AG09309 (cell line): ENCODE measurements around the gene PHF21A.
"Not testable (repeated sequence)": the region's sequence is repeated elsewhere in the genome, so short reads cannot be mapped to it uniquely, and the experiment has no call there.

Source experiments
- DNase-seq: peaks from one replicate; pipeline ENCODE4 v3.0.0-alpha.2; 2010; ENCODE audit warnings: low read depth
- H3K4me3 ChIP-seq: 2 replicates; pipeline ENCODE4 v1.5.1; 2011; ENCODE audit warnings: mild to moderate bottlenecking, low read depth, low read length, moderate library complexity; ENCODE audit not compliant: control insufficient read depth
- TF ChIP-seq, protein P1 (sequence below): IDR thresholded peaks from 2 replicates; pipeline ENCODE4 v1.5.1; 2011; ENCODE audit warnings: mild to moderate bottlenecking, low read depth, low read length, inconsistent platforms; ENCODE audit not compliant: insufficient read depth, control insufficient read depth; ENCODE audit errors: missing control alignments

The PHF21A gene

GRCh38 chr11:45900916-45901617 is 220.2 kb downstream of the PHF21A start:
- no peak for DNase-seq
- H3K4me3 ChIP-seq = peak overlapping the region; percentile 55
- TF ChIP-seq, protein P1, sequence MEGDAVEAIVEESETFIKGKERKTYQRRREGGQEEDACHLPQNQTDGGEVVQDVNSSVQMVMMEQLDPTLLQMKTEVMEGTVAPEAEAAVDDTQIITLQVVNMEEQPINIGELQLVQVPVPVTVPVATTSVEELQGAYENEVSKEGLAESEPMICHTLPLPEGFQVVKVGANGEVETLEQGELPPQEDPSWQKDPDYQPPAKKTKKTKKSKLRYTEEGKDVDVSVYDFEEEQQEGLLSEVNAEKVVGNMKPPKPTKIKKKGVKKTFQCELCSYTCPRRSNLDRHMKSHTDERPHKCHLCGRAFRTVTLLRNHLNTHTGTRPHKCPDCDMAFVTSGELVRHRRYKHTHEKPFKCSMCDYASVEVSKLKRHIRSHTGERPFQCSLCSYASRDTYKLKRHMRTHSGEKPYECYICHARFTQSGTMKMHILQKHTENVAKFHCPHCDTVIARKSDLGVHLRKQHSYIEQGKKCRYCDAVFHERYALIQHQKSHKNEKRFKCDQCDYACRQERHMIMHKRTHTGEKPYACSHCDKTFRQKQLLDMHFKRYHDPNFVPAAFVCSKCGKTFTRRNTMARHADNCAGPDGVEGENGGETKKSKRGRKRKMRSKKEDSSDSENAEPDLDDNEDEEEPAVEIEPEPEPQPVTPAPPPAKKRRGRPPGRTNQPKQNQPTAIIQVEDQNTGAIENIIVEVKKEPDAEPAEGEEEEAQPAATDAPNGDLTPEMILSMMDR = no peak

- peak overlapping the region; percentile 55 for H3K4me3 ChIP-seq
- DNase-seq = not testable (repeated sequence)
These were observed 221.0 kb downstream of the PHF21A start for GRCh38 chr11:45900175-45900800.

- H3K4me3 ChIP-seq = peak overlapping the region; percentile 40
- DNase-seq = peak; percentile 39
- TF ChIP-seq, protein P1 = no peak
These were observed 221.6 kb downstream of the PHF21A start for GRCh38 chr11:45899448-45900174.

DNA sequence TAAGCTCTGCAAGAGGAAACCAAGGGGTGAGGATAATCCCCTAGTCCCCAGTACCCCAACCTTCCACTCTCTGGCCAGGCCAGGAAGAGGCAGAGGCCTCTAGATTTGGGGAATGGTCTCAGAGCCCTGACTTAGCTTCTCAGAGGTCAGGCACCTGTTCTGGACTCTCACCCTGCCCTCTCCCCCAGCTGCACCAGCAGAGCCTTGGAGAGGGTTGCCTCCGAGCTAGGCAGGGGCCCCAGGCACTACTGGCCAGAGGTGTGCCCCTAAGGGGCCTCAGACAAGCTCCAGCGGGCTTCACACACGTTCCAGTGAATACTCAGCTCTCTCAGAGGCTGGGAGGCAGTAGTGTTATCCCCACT is 222.2 kb downstream of the PHF21A start:
- no peak overlapping the region for H3K4me3 ChIP-seq
- TF ChIP-seq, protein P1 = no peak

DNA sequence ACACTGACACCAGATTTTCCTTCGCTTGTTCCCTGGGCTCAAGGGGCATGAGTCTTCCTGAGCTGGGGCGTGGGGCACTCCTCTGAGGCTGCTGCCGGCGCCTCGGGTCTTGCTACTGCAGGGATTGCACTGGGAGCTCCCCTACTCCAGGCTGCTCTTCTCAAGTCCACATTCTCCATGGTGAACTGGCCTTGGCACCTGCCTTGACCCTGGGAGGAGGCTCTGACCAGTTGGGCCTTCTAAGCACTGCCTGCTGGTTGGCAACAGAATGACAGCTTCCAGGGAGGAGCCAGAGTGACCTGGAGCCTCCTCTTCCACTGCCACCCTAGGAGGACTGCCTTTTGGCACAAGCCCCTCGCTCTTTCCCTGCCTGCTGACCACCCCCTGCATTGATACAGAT is 223.7 kb downstream of the PHF21A start:
- H3K4me3 ChIP-seq = no peak overlapping the region
- TF ChIP-seq, protein P1 = no peak
- no peak for DNase-seq

More for the DNA sequence above, 222.2 kb downstream of the PHF21A start:
- DNase-seq = no peak

DNA sequence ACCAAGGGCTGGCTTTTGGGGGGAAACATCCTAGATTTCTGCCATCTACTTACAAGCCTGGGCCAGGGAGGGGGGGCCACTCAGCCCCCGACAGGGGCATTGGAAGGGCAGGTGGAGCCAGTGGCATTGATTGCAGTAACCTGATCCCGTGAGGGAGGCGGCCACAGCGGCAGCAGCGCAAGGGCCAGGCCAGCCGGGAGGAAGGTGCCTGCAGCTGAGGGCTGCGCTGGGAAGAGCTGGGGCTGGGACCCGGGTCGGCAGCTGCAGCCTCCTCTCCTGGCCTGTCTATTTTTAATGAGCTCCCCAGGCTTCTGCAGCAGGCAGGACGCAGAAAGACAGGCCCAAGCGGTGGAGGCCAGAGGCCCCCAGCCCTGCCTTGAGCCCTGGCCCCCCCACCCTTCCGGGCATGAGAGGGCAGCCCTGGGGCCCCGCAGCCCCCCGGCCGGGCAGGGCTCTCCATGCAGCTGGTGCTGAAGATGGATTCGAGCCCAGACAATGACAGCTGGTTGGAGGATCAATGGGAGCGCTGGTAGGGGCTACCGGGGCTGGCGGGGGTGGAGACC is 224.8 kb downstream of the PHF21A start:
- TF ChIP-seq, protein P1 = no peak
- DNase-seq = no peak
- no peak overlapping the region for H3K4me3 ChIP-seq
